ENCODE results near the gene LCE6A.

GRCh38 chr1:152861374-152861773 lies 18.7 kb downstream of the LCE6A start:
- no peak for TF ChIP-seq POLR2A (IDR thresholded peaks at IDR 0.05)
- no peak for TF ChIP-seq CTCF (IDR thresholded peaks at IDR 0.05)

Measured in uterus (tissue), 2 donors.